Cardiac muscle cell (in vitro differentiated cells and primary cell): Measurements from ENCODE around the gene PPEF1. TPM values are rescaled to one million over a fixed set of nuclear protein-coding genes. Genes with fewer than 3 reads are reported as not detected.

ENCODE experiments used
- DNase-seq, 2 donors: peaks; one replicate each; pipeline versions ENCODE4 v3.0.0 to v3.0.0-alpha.2; 2010 to 2017; ENCODE audit warnings: low read depth in 1 of 2, low spot score in 1 of 2
- H3K27ac ChIP-seq: fragments of 200-600 bp; sonication (generic); 2 replicates; pipeline ENCODE4 v1.5.1; 2016
- H3K27me3 ChIP-seq: fragments of 200-600 bp; sonication (generic); 2 replicates; pipeline ENCODE4 v1.6.0; 2016; ENCODE audit warnings: control low read depth
- H3K36me3 ChIP-seq: fragments of 200-600 bp; sonication (generic); 2 replicates; pipeline ENCODE4 v1.5.1; 2016; ENCODE audit warnings: control low read depth
- H3K4me1 ChIP-seq: fragments of 200-600 bp; sonication (generic); 2 replicates; pipeline ENCODE4 v1.8.1; 2017; ENCODE audit warnings: low read depth, mild to moderate bottlenecking, mixed run types
- H3K4me3 ChIP-seq: fragments of 200-600 bp; sonication (generic); 2 replicates; pipeline ENCODE4 v1.5.1; 2016; ENCODE audit warnings: mild to moderate bottlenecking
- H3K9me3 ChIP-seq: fragments of 200-600 bp; sonication (generic); 2 replicates; pipeline ENCODE4 v1.5.1; 2017; ENCODE audit warnings: low read depth, mild to moderate bottlenecking, control low read depth
- polyA plus RNA-seq: library from polyadenylated mRNA; unstranded; fragments of >200 nt; fragmentation: Nextera tagmentation; extraction: Ambion mirVana; gene quantifications from 2 replicates; pipeline ENCODE4 v1.2.1, GENCODE V29; 2016
- total RNA-seq: library from RNA; depleted of rRNA; stranded (reverse); fragments of >200 nt; gene quantifications from 2 replicates; pipeline ENCODE4 v1.2.3, GENCODE V29; 2016
- TF ChIP-seq, protein P1 (sequence below): IDR thresholded peaks from 2 replicates; pipeline ENCODE4 v1.5.1; 2012; ENCODE audit warnings: low read depth, mild to moderate bottlenecking, low read length

PPEF1 gene
- total and polyA plus RNA-seq, 2 experiments from 2014 or later, result 0.30 TPM; not detected in 1

DNA sequence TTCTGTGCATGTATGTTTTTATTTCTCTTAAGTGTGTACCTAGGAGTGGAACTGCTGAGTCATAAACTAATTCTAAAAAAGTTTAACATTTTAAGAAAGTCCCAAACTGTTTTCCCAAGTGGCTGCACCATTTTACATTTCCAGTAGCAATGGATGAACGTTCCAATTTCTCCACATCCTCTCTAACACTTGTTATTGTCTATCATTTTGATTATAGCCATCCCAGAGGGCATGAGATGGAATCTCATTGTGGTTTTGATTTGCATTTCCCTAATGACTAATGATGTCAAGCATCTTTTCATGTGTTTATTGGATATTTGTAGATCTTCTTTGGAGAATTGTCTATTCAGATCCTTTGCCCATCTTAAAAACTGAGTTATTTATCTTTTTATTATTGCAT, 82.5 kb downstream of the PPEF1 start:
- H3K27ac ChIP-seq, result no peak overlapping the region
- no peak for DNase-seq
- no peak overlapping the region for H3K4me3 ChIP-seq
- TF ChIP-seq, protein P1, sequence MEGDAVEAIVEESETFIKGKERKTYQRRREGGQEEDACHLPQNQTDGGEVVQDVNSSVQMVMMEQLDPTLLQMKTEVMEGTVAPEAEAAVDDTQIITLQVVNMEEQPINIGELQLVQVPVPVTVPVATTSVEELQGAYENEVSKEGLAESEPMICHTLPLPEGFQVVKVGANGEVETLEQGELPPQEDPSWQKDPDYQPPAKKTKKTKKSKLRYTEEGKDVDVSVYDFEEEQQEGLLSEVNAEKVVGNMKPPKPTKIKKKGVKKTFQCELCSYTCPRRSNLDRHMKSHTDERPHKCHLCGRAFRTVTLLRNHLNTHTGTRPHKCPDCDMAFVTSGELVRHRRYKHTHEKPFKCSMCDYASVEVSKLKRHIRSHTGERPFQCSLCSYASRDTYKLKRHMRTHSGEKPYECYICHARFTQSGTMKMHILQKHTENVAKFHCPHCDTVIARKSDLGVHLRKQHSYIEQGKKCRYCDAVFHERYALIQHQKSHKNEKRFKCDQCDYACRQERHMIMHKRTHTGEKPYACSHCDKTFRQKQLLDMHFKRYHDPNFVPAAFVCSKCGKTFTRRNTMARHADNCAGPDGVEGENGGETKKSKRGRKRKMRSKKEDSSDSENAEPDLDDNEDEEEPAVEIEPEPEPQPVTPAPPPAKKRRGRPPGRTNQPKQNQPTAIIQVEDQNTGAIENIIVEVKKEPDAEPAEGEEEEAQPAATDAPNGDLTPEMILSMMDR, result no peak
- no peaks in the 10 kb centered on the region for H3K4me1 ChIP-seq
- no peaks in the 10 kb centered on the region for H3K27me3 ChIP-seq
- H3K9me3 ChIP-seq, result no peaks in the 10 kb centered on the region
- no peaks in the 10 kb centered on the region for H3K36me3 ChIP-seq

GRCh38 chrX:18792828-18793227, 85.4 kb downstream of the PPEF1 start:
- no peaks in the 10 kb centered on the region for H3K27me3 ChIP-seq
- H3K4me3 ChIP-seq, result no peak overlapping the region
- no peak for DNase-seq
- H3K4me1 ChIP-seq, result no peaks in the 10 kb centered on the region
- H3K36me3 ChIP-seq, result no peaks in the 10 kb centered on the region
- no peak overlapping the region for H3K27ac ChIP-seq
- TF ChIP-seq, protein P1, result no peak
- H3K9me3 ChIP-seq, result no peaks in the 10 kb centered on the region

- no peak overlapping the region for H3K27ac ChIP-seq
- TF ChIP-seq, protein P1, result no peak
- no peaks in the 10 kb centered on the region for H3K27me3 ChIP-seq
- no peak for DNase-seq
- H3K4me1 ChIP-seq, result no peaks in the 10 kb centered on the region
- H3K36me3 ChIP-seq, result no peaks in the 10 kb centered on the region
- H3K4me3 ChIP-seq, result no peak overlapping the region
- no peaks in the 10 kb centered on the region for H3K9me3 ChIP-seq
Observed at GRCh38 chrX:18793601-18794089, 86.2 kb downstream of the PPEF1 start.

- Histone ChIP-seq H3K27me3 (no peaks in the 10 kb centered on the region), H3K27ac (no peak overlapping the region), H3K4me3 (no peak overlapping the region), H3K36me3 (no peaks in the 10 kb centered on the region), H3K9me3 (no peaks in the 10 kb centered on the region), H3K4me1 (no peaks in the 10 kb centered on the region)
- TF ChIP-seq, protein P1, result no peak
- DNase-seq, result no peak
Observed at GRCh38 chrX:18797141-18797540, 89.7 kb downstream of the PPEF1 start.

DNA sequence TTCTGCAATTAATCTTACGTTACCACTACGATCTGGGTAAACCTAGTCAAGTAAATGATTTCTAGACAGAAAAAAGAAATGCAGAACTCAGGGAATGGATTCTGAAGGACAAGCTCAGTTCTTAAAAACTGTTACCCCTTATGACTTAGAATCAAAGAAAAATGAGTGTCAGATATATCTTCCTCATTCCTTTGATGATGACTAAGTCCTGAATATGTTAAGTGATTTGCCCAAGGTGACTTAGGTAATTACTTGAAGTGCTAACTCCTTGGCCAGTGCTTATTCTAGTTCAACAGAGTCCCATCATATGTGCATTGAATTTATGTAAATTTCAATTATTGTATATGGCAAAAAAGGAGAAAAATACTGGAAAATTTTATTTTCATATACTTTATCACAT, 92.5 kb downstream of the PPEF1 start:
- Histone ChIP-seq H3K9me3 (no peaks in the 10 kb centered on the region), H3K27ac (no peak overlapping the region), H3K27me3 (no peaks in the 10 kb centered on the region), H3K4me1 (no peaks in the 10 kb centered on the region), H3K36me3 (no peaks in the 10 kb centered on the region), H3K4me3 (no peak overlapping the region)
- no peak for DNase-seq
- TF ChIP-seq, protein P1, result no peak

GRCh38 chrX:18809641-18810040, 102.2 kb downstream of the PPEF1 start:
- no peaks in the 10 kb centered on the region for H3K36me3 ChIP-seq
- H3K27ac ChIP-seq, result no peak overlapping the region
- H3K9me3 ChIP-seq, result no peaks in the 10 kb centered on the region
- TF ChIP-seq, protein P1, result no peak
- no peak for DNase-seq
- no peaks in the 10 kb centered on the region for H3K27me3 ChIP-seq
- H3K4me3 ChIP-seq, result no peak overlapping the region
- H3K4me1 ChIP-seq, result no peaks in the 10 kb centered on the region
